Mesodermal cell (in vitro differentiated cells): ENCODE results near the gene CFAP68.

Experiments used
- H3K27ac ChIP-seq: 2 replicates; pipeline ENCODE4 v1.7.0; 2013; ENCODE audit warnings: mild to moderate bottlenecking, low read depth, low read length, moderate library complexity; ENCODE audit not compliant: severe bottlenecking
- H3K36me3 ChIP-seq: 2 replicates; pipeline ENCODE4 v1.7.1; 2013; ENCODE audit warnings: mild to moderate bottlenecking, low read length, moderate library complexity; ENCODE audit not compliant: control insufficient read depth, insufficient read depth
- H3K4me1 ChIP-seq: one replicate; pipeline ENCODE4 v1.7.1; 2013; ENCODE audit warnings: mild to moderate bottlenecking, low read length; ENCODE audit not compliant: insufficient read depth, control insufficient read depth, poor library complexity, severe bottlenecking
- H3K4me3 ChIP-seq: 2 replicates; pipeline ENCODE4 v1.7.0; 2013; ENCODE audit warnings: low read length, control low read depth, mild to moderate bottlenecking; ENCODE audit not compliant: insufficient read depth, poor library complexity, severe bottlenecking; ENCODE audit errors: extremely low read depth
- H3K9me3 ChIP-seq: 2 replicates; pipeline ENCODE4 v1.7.1; 2013; ENCODE audit warnings: mild to moderate bottlenecking, low read length, moderate library complexity; ENCODE audit not compliant: control insufficient read depth
- WGBS, 2 experiments: methylation state at CpG; one replicate each; pipeline ENCODE4 v1.1.5; 2013; ENCODE audit warnings: missing lambda C conversion rate in 2 of 2; ENCODE audit not compliant: insufficient coverage in 2 of 2; 5-methylcytosine and 5-hydroxymethylcytosine counted together

Gene CFAP68

DNA sequence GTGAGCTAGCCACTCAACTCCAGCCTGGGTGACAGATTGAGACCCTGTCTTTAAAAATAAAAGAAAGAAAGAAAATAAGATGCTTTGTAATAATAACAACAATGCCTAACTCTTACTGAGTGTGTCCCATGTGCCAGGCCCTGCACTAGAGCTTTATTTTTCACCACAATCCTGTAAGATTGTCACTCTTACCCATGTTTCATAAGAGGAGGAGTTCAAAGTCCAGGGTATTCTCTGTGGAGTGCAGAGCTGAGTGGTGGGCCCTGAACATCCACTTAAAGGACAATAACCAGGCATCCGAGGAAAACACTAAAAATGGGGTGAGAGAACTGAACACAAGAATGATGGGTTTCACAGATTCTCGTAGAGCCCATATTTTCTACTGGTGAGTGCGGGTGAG, 38.4 kb downstream of the CFAP68 start:
- no peak overlapping the region for H3K4me3 ChIP-seq
- WGBS, 2 experiments, result 92 to 100% methylated on average over 3 of the region's 3 CpGs
- H3K36me3 ChIP-seq, result no peaks in the 10 kb centered on the region
- peaks cover 10% of the 10 kb centered on the region for H3K4me1 ChIP-seq
- no peaks in the 10 kb centered on the region for H3K9me3 ChIP-seq
- no peak overlapping the region for H3K27ac ChIP-seq

DNA sequence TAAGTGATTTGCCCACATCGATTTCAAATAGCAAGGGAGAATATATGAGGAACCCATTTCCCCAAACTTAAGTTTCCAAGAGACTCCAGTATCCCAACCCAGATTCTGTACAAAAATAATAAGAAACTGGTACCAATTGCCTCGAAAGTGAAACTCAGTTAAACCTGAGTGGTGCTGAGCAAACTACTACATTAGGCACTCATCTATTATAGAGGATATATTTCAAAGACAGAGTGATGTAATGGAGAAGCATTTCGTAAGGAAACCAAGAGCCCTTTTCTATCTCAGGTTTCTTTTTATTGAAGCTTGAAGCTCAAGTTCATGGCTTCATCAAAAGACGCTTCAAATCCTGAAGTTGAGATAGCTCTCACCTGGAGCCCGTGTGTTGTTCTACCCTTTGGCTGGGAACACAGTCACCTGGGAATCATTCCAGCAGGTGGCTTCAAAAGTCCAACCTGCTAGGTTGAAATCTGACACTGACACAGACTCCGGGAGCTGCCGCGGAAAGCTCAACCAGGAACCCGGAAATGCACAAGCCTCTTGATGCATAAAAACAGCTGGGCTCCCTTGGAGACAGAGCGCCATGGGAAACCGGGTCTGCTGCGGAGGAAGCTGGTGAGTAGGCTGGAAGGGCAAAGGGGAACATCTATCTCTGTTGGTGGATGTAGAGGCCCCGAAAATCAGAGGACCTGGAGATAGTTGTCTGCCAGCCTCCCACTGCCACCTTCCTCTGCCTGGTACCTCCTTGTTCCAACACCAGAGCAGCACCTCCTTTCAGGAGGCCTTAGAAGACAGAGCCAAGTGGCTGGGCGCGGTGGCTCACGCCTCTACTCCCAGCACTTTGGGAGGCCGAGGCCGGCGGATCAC, 39.3 kb downstream of the CFAP68 start, which contains the start of gene C11orf52:
C11orf52 (plus strand) TSS at position 524 of the 867 bp plus-strand sequence; CDS start at position 584, 60 bp downstream.
- no peaks in the 10 kb centered on the region for H3K36me3 ChIP-seq
- H3K27ac ChIP-seq, result no peak within 1 kb of the TSS
- peaks cover 10% of the 10 kb centered on the region for H3K4me1 ChIP-seq
- H3K9me3 ChIP-seq, result no peaks in the 10 kb centered on the region
- WGBS, 2 experiments, result 62 to 72% methylated on average over 16 of the region's 19 CpGs
- H3K4me3 ChIP-seq, result no peak within 1 kb of the TSS

DNA sequence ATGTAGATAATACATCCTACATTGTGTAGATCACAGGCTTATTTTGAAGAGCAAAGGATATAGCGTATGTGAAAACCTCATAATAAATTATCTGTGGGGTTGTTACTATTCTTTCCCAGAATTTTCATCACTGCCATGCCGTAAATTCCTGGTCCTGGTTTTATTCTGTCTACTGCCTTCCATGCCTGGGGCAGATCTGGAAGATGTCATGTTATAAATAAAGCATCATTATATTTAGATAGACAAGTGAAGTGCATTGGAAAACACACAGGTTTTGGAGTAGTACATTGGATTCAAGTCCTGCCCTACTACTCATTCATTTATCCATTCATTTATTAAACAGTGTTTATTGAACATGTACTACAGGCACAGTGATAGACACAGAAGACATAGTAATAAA, 41.6 kb downstream of the CFAP68 start:
- no CpG with 5 or more reads among the region's 2 CpGs for WGBS, 2 experiments
- no peaks in the 10 kb centered on the region for H3K36me3 ChIP-seq
- H3K4me1 ChIP-seq, result peaks cover 27% of the 10 kb centered on the region
- H3K4me3 ChIP-seq, result no peak overlapping the region
- no peaks in the 10 kb centered on the region for H3K9me3 ChIP-seq
- no peak overlapping the region for H3K27ac ChIP-seq

DNA sequence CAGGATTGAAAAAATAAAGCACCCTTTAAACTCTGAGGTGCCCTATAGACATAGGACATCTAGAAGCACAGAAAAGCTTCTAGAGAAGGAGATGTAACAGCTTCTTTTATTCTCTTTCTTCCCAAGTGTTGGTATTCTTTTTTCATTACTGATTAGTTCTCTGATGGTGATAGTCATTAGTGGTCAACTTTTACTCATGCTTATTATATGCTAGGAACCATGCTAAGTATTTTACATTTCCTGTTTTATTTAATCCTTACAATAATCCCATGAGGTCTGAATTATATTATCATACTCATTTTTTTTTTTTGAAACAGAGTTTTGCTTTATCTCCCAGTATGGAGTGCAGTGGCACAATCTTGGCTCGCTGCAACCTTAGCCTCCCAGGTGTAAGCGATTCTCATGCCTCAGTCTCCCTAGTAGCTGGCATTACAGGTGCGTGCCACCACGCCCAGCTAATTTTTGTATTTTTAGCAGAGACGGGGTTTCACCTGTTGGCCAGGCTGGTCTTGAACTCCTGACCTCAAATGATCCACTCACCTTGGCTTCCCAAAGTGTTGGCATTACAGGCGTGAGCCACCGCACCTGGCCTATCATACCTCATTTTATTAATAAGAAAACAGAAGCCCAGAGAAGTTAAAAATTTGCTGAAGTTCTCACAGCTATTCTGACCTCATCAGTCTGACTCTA, 42.3 kb downstream of the CFAP68 start:
- no peak overlapping the region for H3K4me3 ChIP-seq
- H3K27ac ChIP-seq, result no peak overlapping the region
- WGBS, 2 experiments, result 82 to 92% methylated on average over 7 of the region's 7 CpGs
- H3K36me3 ChIP-seq, result no peaks in the 10 kb centered on the region
- H3K9me3 ChIP-seq, result no peaks in the 10 kb centered on the region
- H3K4me1 ChIP-seq, result peaks cover 34% of the 10 kb centered on the region

DNA sequence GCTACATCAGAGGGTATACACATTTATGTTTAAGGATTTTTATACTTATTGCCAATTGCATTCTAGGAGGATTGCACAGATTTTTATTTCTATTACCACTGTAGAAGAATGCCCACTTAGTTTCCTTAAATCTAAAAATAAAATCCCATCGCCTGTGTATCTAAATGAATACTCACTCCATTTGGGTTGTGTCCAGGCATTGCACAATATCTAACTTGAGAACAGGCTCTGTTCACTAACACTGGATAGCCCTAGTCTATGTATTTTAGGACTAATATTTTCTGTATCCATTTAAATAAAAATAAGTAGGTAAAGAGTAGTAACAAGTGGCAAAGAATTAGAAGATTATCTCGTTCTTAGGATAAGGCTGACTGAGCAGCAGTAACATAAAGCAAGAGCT, 43.5 kb downstream of the CFAP68 start:
- no peaks in the 10 kb centered on the region for H3K9me3 ChIP-seq
- peak overlapping the region; percentile 92 for H3K27ac ChIP-seq
- peaks cover 34% of the 10 kb centered on the region for H3K4me1 ChIP-seq
- H3K36me3 ChIP-seq, result no peaks in the 10 kb centered on the region
- WGBS, 2 experiments, result 88 to 100% methylated on average over 1 of the region's 2 CpGs
- no peak overlapping the region for H3K4me3 ChIP-seq

DNA sequence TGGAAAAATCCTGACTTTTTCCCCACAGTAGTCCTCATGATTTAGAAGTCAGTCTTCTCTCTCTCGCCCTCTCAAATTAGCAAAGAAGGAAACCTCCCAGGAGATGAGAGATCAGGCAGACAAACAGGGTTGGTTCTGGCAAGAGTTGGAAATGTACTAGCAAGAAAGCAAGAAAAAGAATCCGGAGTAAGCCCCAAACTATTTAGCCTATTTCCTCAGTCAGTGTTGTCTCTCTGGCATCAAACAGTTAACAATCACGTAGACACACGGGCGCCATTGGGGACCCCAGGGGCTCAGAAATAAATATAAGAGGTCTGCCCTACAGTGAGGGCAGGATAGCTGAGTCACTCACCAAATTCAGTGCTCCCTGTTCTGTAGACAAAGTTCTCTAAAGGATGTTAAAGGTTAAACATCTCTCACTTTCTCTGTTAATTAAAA, 44.0 kb downstream of the CFAP68 start:
- WGBS, 2 experiments, result 33 to 70% methylated on average over 2 to 3 of the region's 5 CpGs
- Histone ChIP-seq H3K4me3 (peak overlapping the region; percentile 3), H3K9me3 (no peaks in the 10 kb centered on the region), H3K4me1 (peaks cover 34% of the 10 kb centered on the region), H3K36me3 (no peaks in the 10 kb centered on the region), H3K27ac (peak overlapping the region; percentile 92)

DNA sequence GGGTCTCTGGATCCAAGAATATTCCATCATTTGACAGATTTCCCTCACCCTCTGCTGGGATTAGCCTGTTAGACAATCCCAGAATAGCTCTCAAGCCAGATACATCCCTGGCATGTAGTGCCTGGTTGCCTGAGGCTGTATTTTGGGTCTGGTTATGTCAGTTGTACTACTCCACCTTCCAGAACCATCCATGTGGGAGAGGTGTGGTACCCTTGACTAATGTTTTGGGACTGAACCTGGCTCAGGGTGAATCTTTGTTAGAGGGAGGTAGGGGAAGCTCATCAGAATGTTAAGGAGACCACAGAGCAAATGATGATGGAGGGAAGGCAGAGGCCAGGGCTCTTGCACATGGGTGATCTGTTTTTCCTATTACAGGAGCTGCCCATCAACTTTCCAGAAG, 44.6 kb downstream of the CFAP68 start:
- Histone ChIP-seq H3K4me1 (peaks cover 32% of the 10 kb centered on the region), H3K9me3 (no peaks in the 10 kb centered on the region), H3K27ac (peak overlapping the region; percentile 92), H3K4me3 (no peak overlapping the region), H3K36me3 (no peaks in the 10 kb centered on the region)

DNA sequence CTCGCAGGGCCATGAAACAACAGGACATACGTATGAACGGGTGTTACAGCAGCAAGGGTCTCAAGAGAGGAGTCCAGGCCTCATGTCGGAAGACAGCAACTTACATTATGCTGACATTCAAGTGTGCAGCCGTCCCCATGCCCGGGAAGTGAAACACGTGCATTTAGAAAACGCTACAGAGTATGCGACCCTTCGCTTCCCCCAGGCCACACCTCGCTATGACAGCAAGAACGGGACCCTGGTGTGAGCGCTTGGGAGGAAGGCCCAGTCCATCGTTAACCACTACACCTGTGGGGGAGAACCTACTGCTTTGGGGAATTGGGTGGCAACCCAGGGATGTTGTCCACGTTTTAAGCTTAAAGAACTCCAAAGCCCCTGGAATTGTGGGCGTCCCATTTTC, 46.6 kb downstream of the CFAP68 start:
- Histone ChIP-seq H3K27ac (peak overlapping the region; percentile 86), H3K9me3 (no peaks in the 10 kb centered on the region), H3K4me1 (peaks cover 31% of the 10 kb centered on the region), H3K4me3 (peak overlapping the region; percentile 37), H3K36me3 (no peaks in the 10 kb centered on the region)
- WGBS, 2 experiments, result 98% methylated on average over 13 to 15 of the region's 16 CpGs

DNA sequence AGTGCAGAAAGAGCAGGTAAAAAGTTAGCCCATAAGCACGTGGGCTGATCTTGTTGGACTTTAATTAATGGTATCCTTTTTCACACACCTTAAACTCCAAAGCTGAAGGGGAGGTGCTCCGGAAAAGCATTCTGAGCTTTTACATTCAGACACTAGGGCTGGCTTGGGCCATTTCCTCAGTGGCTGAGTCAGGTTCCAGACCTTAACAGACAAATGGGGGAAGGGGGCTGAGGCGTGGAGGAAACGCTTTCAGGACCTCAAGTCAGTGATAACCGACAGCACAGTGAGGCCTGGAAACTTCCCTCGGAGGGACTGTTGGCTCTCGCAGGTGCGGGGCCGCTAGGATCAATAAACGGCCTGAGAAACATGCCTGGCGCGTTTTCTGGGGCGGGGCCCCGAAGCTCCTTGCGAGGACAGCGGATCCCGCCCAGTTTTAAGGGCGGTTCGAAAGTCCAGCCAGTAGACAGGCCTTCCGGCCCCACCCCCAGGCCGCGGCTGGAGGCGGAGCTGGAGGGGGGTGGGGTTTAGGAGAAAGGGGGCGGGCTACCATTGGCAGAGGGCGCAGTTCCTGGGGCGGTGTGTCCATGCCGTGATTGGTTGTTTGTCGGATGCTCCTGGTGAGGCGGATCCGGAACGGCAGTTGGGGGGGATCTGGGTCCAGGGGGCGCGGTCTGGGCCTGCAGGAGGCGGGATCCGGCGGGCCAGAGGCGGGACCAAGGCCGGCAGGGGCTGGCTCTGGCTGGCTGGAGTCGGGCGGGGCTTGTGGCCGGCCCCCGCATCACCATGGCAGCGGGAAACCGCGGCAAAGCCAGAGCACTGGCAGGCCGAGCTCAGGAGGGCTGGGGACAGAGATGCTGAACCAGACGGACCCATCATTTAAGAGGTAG, 47.4 kb downstream of the CFAP68 start:
- WGBS, 2 experiments, result 1 to 2% methylated on average over 33 to 35 of the region's 47 CpGs
- Histone ChIP-seq H3K4me3 (peak overlapping the region; percentile 37), H3K27ac (peak overlapping the region; percentile 89), H3K4me1 (peaks cover 31% of the 10 kb centered on the region), H3K9me3 (no peaks in the 10 kb centered on the region), H3K36me3 (no peaks in the 10 kb centered on the region)

DNA sequence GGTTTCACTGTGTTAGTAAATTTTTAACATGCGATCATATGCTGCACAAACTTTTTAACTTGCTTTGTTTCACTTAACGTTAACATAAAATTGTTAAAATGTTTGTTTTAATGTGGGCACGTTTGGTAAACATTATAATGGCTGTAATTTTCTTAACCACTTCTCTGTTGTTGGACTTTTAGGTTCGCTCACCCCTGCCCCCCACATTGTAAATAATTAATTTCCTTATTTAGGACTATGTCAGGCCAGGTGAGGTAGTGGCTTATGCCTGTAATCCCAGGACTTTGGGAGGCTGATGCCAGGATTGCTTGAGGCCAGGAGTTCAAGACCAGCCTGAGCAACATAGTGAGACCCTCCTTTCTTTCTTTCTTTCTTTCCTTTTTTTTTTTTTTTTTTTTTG, 51.1 kb downstream of the CFAP68 start:
- 100% methylated on average over 1 of the region's 4 CpGs; no CpG with 5 or more reads in 1 of the 2 experiments for WGBS, 2 experiments

More for the DNA sequence above, 51.1 kb downstream of the CFAP68 start:
- Histone ChIP-seq H3K36me3 (no peaks in the 10 kb centered on the region), H3K9me3 (no peaks in the 10 kb centered on the region), H3K4me1 (peaks cover 14% of the 10 kb centered on the region), H3K4me3 (no peak overlapping the region), H3K27ac (no peak overlapping the region)
